Hematopoietic multipotent progenitor cell treated with erythropoietin and hydrocortisone succinate and interleukin-3 and kit ligand, for 17 days (in vitro differentiated cells): Measurements from ENCODE around the gene LSM11.

Source experiments
- DNase-seq: peaks from one replicate; pipeline ENCODE4 v3.0.0-alpha.2; 2015; ENCODE audit warnings: low spot score

LSM11 gene

GRCh38 chr5:157734436-157734835, 9.1 kb upstream of the LSM11 start:
- DNase-seq = no peak

GRCh38 chr5:157735991-157736390, 7.5 kb upstream of the LSM11 start:
- DNase-seq = no peak

GRCh38 chr5:157739388-157740228, 3.9 kb upstream of the LSM11 start:
- no peak for DNase-seq

- DNase-seq = peak; percentile 67
Measured at GRCh38 chr5:157740229-157740610, 3.3 kb upstream of the LSM11 start.

- no peak for DNase-seq
Measured at GRCh38 chr5:157741131-157741530, 2.4 kb upstream of the LSM11 start.

GRCh38 chr5:157744051-157745011, 819 bp downstream of the LSM11 start:
- DNase-seq = peak; percentile 59

- DNase-seq = no peak
Measured at GRCh38 chr5:157745041-157745456, 1.5 kb downstream of the LSM11 start.

GRCh38 chr5:157747173-157747740, 3.7 kb downstream of the LSM11 start:
- DNase-seq = no peak

- DNase-seq = no peak
Measured at GRCh38 chr5:157747766-157748700, 4.5 kb downstream of the LSM11 start.

GRCh38 chr5:157748760-157749461, 5.4 kb downstream of the LSM11 start:
- DNase-seq = no peak

- DNase-seq = no peak
Measured at GRCh38 chr5:157749462-157749799, 5.9 kb downstream of the LSM11 start.

- no peak for DNase-seq
Measured at GRCh38 chr5:157750320-157750719, 6.8 kb downstream of the LSM11 start.

GRCh38 chr5:157756122-157756521, 12.6 kb downstream of the LSM11 start:
- no peak for DNase-seq

- DNase-seq = no peak
Measured at GRCh38 chr5:157758706-157759105, 15.2 kb downstream of the LSM11 start.

- peak; percentile 62 for DNase-seq
Measured at GRCh38 chr5:157761690-157762621, 18.4 kb downstream of the LSM11 start.

- no peak for DNase-seq
Measured at GRCh38 chr5:157764531-157764930, 21.0 kb downstream of the LSM11 start.

- DNase-seq = no peak
Measured at GRCh38 chr5:157766442-157766841, 22.9 kb downstream of the LSM11 start.

GRCh38 chr5:157766902-157767301, 23.4 kb downstream of the LSM11 start:
- DNase-seq = no peak

- DNase-seq = no peak
Measured at GRCh38 chr5:157767689-157768088, 24.2 kb downstream of the LSM11 start.

GRCh38 chr5:157770665-157771064, 27.2 kb downstream of the LSM11 start:
- DNase-seq = no peak
